Measurements from ENCODE around the gene CLDN4. TPM values are rescaled to one million over a fixed set of nuclear protein-coding genes. Genes with fewer than 3 reads are reported as not detected.

Gene CLDN4
- total RNA-seq, 2 donors from 2014 or later, result 0.41 TPM; not detected in 1

DNA sequence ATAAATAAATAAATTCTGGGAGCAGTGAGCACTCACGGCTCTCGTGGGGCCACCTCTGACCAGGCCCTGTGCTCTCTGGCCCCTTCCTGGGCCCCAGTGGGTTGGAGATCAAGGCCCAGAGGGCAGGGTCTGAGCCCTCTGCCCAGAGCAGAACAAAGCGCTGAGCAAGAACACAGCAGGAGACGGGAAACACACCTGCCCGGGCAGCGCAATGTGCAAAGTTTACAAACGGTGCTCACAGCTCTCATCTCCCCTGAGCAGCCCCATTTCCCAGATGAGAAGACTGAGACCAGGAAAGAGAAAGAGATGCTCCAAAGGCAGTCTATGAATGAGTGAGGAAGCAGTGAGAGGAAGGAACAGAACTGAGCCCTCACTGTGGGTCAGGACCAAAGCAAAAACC, 8.5 kb downstream of the CLDN4 start:
- Histone ChIP-seq H3K4me1 (peaks cover 0 to 11% of the 10 kb centered on the region in 2 donors), H3K36me3 (no peaks in the 10 kb centered on the region), H3K9me3 (no peaks in the 10 kb centered on the region), H3K27ac (no peak overlapping the region), H3K27me3 (no peaks in the 10 kb centered on the region), H3K4me3 (no peak overlapping the region)
- TF ChIP-seq, protein P1, sequence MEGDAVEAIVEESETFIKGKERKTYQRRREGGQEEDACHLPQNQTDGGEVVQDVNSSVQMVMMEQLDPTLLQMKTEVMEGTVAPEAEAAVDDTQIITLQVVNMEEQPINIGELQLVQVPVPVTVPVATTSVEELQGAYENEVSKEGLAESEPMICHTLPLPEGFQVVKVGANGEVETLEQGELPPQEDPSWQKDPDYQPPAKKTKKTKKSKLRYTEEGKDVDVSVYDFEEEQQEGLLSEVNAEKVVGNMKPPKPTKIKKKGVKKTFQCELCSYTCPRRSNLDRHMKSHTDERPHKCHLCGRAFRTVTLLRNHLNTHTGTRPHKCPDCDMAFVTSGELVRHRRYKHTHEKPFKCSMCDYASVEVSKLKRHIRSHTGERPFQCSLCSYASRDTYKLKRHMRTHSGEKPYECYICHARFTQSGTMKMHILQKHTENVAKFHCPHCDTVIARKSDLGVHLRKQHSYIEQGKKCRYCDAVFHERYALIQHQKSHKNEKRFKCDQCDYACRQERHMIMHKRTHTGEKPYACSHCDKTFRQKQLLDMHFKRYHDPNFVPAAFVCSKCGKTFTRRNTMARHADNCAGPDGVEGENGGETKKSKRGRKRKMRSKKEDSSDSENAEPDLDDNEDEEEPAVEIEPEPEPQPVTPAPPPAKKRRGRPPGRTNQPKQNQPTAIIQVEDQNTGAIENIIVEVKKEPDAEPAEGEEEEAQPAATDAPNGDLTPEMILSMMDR (IDR thresholded peaks at IDR 0.05), result no peak
- no peak for DNase-seq (ENCODE audit: low spot score)

DNA sequence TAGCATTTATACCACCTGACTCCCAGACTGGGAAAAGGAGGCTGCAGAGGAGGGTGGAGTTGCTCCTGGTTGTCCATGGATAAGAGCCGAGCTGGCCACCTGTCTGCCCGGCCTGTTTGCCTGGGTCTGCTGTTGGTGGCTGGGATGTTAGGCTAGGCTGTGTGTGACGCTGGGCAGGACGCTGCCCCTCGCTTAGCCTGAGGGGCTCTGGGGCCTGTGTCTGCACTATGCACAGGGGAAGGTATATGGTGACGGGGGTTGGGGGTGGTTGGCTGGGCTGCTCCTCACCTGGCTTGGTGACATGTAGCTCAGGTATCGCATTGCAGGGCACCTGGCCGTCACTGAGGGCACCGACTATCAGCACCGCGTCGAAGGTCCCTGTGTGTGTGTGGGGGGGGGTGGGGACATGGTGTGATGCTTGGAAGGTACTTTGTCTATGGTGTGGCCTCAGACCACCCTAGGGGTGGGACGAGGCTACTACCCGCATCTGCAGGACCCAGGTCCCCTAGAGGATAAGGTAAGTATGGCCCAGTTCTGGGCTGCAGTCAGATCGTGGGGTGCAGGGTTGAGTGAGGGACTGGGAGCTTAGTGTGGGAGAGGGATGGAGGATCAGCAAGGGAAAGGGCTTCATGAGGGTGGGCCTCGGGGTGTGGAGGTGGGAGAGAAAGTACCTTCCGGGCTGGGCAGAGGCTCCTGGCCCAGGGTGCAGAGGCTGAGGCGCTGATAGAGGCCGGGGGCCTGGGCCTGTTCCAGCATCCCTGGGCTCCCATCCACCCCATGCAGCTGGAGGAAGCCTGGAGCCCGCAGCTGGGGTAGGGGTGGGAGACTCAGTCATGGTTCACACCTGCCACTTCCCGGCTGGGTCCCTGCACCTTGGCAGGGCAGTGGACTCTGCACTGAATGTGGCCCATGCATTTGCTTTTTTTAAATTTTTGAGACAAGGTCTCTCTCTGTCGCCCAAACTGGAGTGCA, 9.2 kb downstream of the CLDN4 start:
- no peaks in the 10 kb centered on the region for H3K9me3 ChIP-seq
- TF ChIP-seq, protein P1 (IDR thresholded peaks at IDR 0.05), result no peak
- H3K4me3 ChIP-seq, result no peak overlapping the region
- H3K4me1 ChIP-seq, result peaks cover 0 to 11% of the 10 kb centered on the region in 2 donors
- H3K36me3 ChIP-seq, result no peaks in the 10 kb centered on the region
- H3K27ac ChIP-seq, result no peak overlapping the region
- no peaks in the 10 kb centered on the region for H3K27me3 ChIP-seq
- DNase-seq (ENCODE audit: low spot score), result no peak

DNA sequence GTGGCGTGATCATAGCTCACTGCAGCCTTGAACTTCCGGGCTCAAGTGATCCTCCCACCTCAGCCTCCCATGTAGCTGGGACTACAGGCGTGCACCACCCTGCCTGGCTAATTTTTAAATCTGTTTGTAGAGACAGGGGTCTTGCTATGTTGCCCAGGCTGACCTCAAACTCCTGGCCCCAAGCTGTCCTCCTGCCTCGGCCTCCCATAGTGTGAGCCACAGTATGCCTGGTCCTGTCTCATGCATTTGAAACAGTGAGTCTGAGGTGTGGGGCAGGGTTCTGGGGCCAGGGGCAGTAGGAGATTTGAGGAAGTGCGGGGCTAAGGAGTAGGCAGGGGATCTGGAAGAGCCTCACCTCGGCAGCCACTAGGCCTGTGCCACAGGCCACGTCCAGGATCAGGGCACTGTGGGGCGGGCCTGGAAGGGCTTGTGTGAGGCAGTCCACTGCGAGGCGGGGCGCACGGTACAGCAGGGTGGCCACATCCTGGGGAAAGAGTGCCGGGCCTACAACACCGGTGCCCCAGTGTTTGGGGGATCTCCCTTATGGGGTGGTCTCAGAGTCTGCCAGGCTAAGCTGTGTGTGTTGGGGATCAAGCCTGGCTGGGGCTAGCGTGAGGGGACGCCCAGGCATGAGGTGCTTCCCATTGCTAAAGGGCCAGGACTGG, 10.1 kb downstream of the CLDN4 start:
- H3K36me3 ChIP-seq, result no peaks in the 10 kb centered on the region
- no peak for DNase-seq (ENCODE audit: low spot score)
- TF ChIP-seq, protein P1 (IDR thresholded peaks at IDR 0.05), result no peak

DNA sequence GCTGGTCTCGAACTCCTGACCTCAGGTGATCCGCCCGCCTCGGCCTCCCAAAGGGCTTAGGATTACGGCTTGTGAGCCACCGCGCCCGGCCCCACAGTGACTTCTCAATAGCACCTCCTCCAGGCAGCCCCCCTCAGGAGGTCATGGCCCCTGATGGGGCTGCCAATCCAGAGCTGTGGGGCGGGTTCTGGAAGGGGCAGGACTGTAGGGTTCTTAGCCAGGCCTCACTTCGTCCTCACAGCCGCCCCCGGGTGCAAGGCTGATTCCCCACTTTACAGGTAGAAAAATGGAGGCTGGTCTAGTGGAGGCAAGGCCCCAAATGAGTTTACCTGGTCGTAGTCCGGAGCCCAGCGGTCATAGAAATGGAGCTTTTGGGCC, 10.9 kb downstream of the CLDN4 start:
- H3K36me3 ChIP-seq, result no peaks in the 10 kb centered on the region
- peaks cover 0 to 11% of the 10 kb centered on the region in 2 donors for H3K4me1 ChIP-seq
- peak overlapping the region; percentile 47 to 70 for H3K27ac ChIP-seq
- no peaks in the 10 kb centered on the region for H3K27me3 ChIP-seq
- H3K9me3 ChIP-seq, result no peaks in the 10 kb centered on the region
- H3K4me3 ChIP-seq, result peak overlapping the region; percentile 53 to 67
- DNase-seq (ENCODE audit: low spot score), result no peak
- TF ChIP-seq, protein P1 (IDR thresholded peaks at IDR 0.05), result no peak

More for the DNA sequence above, 10.1 kb downstream of the CLDN4 start:
- Histone ChIP-seq H3K27ac (no peak overlapping the region), H3K4me1 (peaks cover 0 to 11% of the 10 kb centered on the region in 2 donors), H3K9me3 (no peaks in the 10 kb centered on the region), H3K4me3 (no peak overlapping the region), H3K27me3 (no peaks in the 10 kb centered on the region)

DNA sequence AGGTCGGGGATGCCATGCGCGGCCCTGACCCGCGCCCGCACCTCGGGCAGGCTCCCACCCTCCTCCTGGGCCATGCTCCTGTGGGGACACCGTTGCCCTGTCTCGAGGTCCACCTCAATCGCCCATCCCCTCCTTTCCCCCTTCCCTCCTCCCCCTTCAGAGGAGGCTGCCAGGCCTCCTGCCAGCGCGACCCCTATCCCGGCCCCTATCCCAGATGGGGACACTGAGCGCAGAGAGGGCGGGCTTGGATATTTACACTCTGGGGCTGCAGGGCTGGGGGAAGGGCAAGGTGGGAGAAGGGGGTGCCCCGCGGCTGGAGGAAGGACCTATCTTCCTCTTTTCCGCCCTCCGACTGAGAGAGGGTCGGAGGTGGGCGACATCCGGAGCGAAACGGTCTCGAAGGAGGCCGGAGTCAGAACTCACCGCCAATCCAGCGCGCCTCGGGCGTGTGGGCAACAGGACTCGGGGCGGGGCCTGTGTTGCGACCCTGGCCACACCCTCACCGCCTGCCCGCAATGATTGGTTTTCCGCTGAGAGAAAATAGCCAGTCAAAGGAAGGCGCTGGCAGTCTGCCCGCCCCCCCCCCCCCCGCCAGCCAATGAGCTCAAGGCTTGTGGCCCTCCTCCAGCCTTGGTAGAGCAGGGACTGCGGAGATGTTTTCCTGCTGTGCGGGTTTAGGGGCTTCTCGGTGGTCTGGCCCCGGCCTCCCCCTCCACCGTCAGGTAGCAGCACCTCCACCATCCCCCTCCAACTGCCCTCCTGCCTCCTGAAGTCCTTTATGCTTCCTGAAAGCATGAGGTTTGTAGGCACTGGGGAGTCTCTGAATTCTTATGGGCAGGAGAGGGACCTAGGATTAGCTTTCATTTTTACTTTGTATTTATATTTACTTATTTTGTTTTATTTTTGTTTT, 11.5 kb downstream of the CLDN4 start, which contains the start of gene METTL27:
METTL27 (minus strand) TSS at position 450 of the 910 bp plus-strand sequence; CDS start at position 74, 376 bp downstream.
- TF ChIP-seq, protein P1 (IDR thresholded peaks at IDR 0.05), result no peak
- Histone ChIP-seq H3K27me3 (no peaks in the 10 kb centered on the region), H3K9me3 (no peaks in the 10 kb centered on the region), H3K4me1 (peaks cover 0 to 11% of the 10 kb centered on the region in 2 donors), H3K4me3 (peak within 1 kb of the TSS; percentile 53 to 67), H3K27ac (peak within 1 kb of the TSS; percentile 47 to 70), H3K36me3 (no peaks in the 10 kb centered on the region)
- DNase-seq (ENCODE audit: low spot score), result peak; percentile 94

Measured in right atrium auricular region (tissue), 2 donors.